Neuronal stem cell (in vitro differentiated cells): ENCODE data around the gene NTRK2.

Experiments used
- DNase-seq: peaks from one replicate; pipeline ENCODE4 v3.0.0-alpha.2; 2013; ENCODE audit warnings: low spot score
- H2AFZ ChIP-seq: one replicate; pipeline ENCODE4 v1.6.1; 2013; ENCODE audit warnings: mild to moderate bottlenecking, low read length, inconsistent platforms
- H2AK5ac ChIP-seq: 2 replicates; pipeline ENCODE4 v1.6.1; 2013; ENCODE audit warnings: low read depth, mild to moderate bottlenecking, inconsistent platforms, low read length, moderate library complexity, mixed read lengths
- H2BK120ac ChIP-seq: 2 replicates; pipeline ENCODE4 v1.6.1; 2013; ENCODE audit warnings: low read depth, mild to moderate bottlenecking, inconsistent platforms, low read length, moderate library complexity, mixed read lengths
- H2BK12ac ChIP-seq: one replicate; pipeline ENCODE4 v1.6.1; 2013; ENCODE audit warnings: low read length, inconsistent platforms
- H2BK15ac ChIP-seq: 2 replicates; pipeline ENCODE4 v1.6.1; 2013; ENCODE audit warnings: mild to moderate bottlenecking, low read length, inconsistent platforms, mixed read lengths
- H2BK5ac ChIP-seq: one replicate; pipeline ENCODE4 v1.6.1; 2013; ENCODE audit warnings: inconsistent platforms, mild to moderate bottlenecking, low read length, moderate library complexity
- H3K14ac ChIP-seq: one replicate; pipeline ENCODE4 v1.6.1; 2013; ENCODE audit warnings: low read length, inconsistent platforms
- H3K18ac ChIP-seq: 2 replicates; pipeline ENCODE4 v1.6.1; 2013; ENCODE audit warnings: low read length, inconsistent platforms
- H3K23ac ChIP-seq: 2 replicates; pipeline ENCODE4 v1.6.1; 2013; ENCODE audit warnings: low read depth, mild to moderate bottlenecking, mixed read lengths, low read length, inconsistent platforms; ENCODE audit not compliant: poor library complexity
- H3K27ac ChIP-seq: replicated peaks from 3 replicates; pipeline ENCODE4 v1.5.1; 2013; ENCODE audit warnings: low read length, inconsistent platforms
- H3K27me3 ChIP-seq, 3 experiments: 2 replicates each; pipeline ENCODE4 v1.6.1; 2013; ENCODE audit warnings: low read length in 3 of 3, mild to moderate bottlenecking in 2 of 3, inconsistent platforms in 1 of 3, low read depth in 1 of 3, mixed read lengths in 1 of 3, moderate library complexity in 1 of 3; ENCODE audit not compliant: control insufficient read depth in 3 of 3, insufficient read depth in 3 of 3
- H3K36me3 ChIP-seq, 2 donors: replicated peaks in 1 of 2; 2 replicates each; pipeline ENCODE4 v1.6.1; 2013; ENCODE audit warnings: low read length in 2 of 2; ENCODE audit not compliant: control insufficient read depth in 2 of 2, insufficient read depth in 2 of 2
- H3K4ac ChIP-seq: 2 replicates; pipeline ENCODE4 v1.6.1; 2013; ENCODE audit warnings: inconsistent platforms, mild to moderate bottlenecking, low read length, moderate library complexity
- H3K4me1 ChIP-seq, 2 donors: 1 replicate in 1 of 2; 2 replicates in 1 of 2; pipeline ENCODE4 v1.6.1; 2013; ENCODE audit warnings: low read length in 2 of 2, low read depth in 1 of 2; ENCODE audit not compliant: control insufficient read depth in 2 of 2, insufficient read depth in 1 of 2
- H3K4me2 ChIP-seq: one replicate; pipeline ENCODE4 v1.6.1; 2013; ENCODE audit warnings: mild to moderate bottlenecking, low read length, inconsistent platforms; ENCODE audit not compliant: insufficient read depth, poor library complexity, severe bottlenecking
- H3K4me3 ChIP-seq, 2 donors: 2 replicates each; pipeline ENCODE4 v1.5.1; 2013; ENCODE audit warnings: low read length in 2 of 2, mild to moderate bottlenecking in 2 of 2, inconsistent platforms in 1 of 2, moderate library complexity in 1 of 2
- H3K79me1 ChIP-seq: one replicate; pipeline ENCODE4 v1.6.1; 2013; ENCODE audit warnings: low read depth, mild to moderate bottlenecking, inconsistent platforms, low read length, moderate library complexity
- H3K9ac ChIP-seq: one replicate; pipeline ENCODE4 v1.6.1; 2013; ENCODE audit warnings: mild to moderate bottlenecking, low read depth, low read length, inconsistent platforms; ENCODE audit not compliant: poor library complexity
- H3K9me3 ChIP-seq, 2 donors: replicated peaks in 1 of 2; 2 replicates each; pipeline versions ENCODE3 to v1.6.1; 2013; ENCODE audit warnings: low read length in 2 of 2, mild to moderate bottlenecking in 2 of 2, inconsistent platforms in 1 of 2, low read depth in 1 of 2, mixed read lengths in 1 of 2, moderate library complexity in 1 of 2; ENCODE audit not compliant: control insufficient read depth in 2 of 2, insufficient read depth in 1 of 2
- H4K8ac ChIP-seq: one replicate; pipeline ENCODE4 v1.6.1; 2013; ENCODE audit warnings: low read depth, mild to moderate bottlenecking, inconsistent platforms, low read length, moderate library complexity
- H4K91ac ChIP-seq: one replicate; pipeline ENCODE4 v1.6.1; 2013; ENCODE audit warnings: low read length, low read depth, mild to moderate bottlenecking, inconsistent platforms; ENCODE audit not compliant: poor library complexity
- WGBS, 2 donors: extraction: QIAGEN DNeasy Blood & Tissue Kit; methylation state at CpG; one replicate each; pipeline ENCODE4 v1.1.7; 2013; ENCODE audit warnings: missing lambda C conversion rate in 2 of 2, mixed read lengths in 1 of 2; ENCODE audit not compliant: insufficient read length in 2 of 2, insufficient replicate concordance in 1 of 2; ENCODE audit errors: extremely low coverage in 2 of 2; 5-methylcytosine and 5-hydroxymethylcytosine counted together

The NTRK2 gene

GRCh38 chr9:84921175-84921574 is 251.6 kb downstream of the NTRK2 start:
- Histone ChIP-seq H3K36me3 (no peaks in the 10 kb centered on the region), H3K27ac (no peak overlapping the region), H3K9ac (no peak overlapping the region), H2AFZ (no peak overlapping the region), H3K14ac (no peak overlapping the region), H3K9me3 (no peaks in the 10 kb centered on the region), H2BK15ac (no peak overlapping the region), H3K4ac (no peak overlapping the region), H3K4me3 (no peak overlapping the region), H4K8ac (no peak overlapping the region), H3K79me1 (no peaks in the 10 kb centered on the region), H3K4me2 (no peak overlapping the region), H3K23ac (no peak overlapping the region), H2AK5ac (no peak overlapping the region), H3K18ac (no peak overlapping the region), H2BK120ac (no peak overlapping the region), H2BK12ac (no peak overlapping the region), H3K27me3 (no peaks in the 10 kb centered on the region), H4K91ac (no peak overlapping the region), H3K4me1 (peaks cover 12 to 35% of the 10 kb centered on the region in 2 donors), H2BK5ac (no peak overlapping the region)
- no peak for DNase-seq

GRCh38 chr9:84922051-84922450 is 252.5 kb downstream of the NTRK2 start:
- H3K79me1 ChIP-seq, result no peaks in the 10 kb centered on the region
- WGBS, 2 donors, result no CpG with 5 or more reads among the region's 8 CpGs

DNA sequence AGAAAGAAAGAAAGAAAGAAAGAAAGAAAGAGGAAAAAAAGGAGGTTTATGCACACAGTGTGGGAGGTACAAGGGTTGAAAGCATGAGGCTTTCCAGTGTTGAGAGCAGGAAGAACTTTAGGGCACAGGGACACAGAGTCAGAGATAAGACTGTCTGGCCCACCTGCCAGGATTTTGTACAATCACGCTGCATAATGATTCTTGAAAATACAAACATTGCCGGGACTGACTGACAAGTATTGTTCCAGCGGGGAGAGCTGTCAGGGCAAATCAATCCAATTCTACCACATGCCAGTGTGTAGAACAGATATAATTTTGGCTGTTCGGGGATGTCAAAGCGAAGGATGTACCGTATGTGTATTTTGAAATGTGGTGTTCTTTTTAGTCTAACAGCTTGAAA is 254.7 kb downstream of the NTRK2 start:
- H3K9me3 ChIP-seq, result no peaks in the 10 kb centered on the region
- H3K23ac ChIP-seq, result no peak overlapping the region
- no peaks in the 10 kb centered on the region for H3K79me1 ChIP-seq
- no peak overlapping the region for H4K91ac ChIP-seq
- no peak overlapping the region for H3K4ac ChIP-seq
- no peak overlapping the region for H4K8ac ChIP-seq
- H2BK15ac ChIP-seq, result no peak overlapping the region
- no peak overlapping the region for H3K9ac ChIP-seq
- no peak overlapping the region for H2BK5ac ChIP-seq
- no peak overlapping the region for H3K4me2 ChIP-seq
- H2AFZ ChIP-seq, result peak overlapping the region; percentile 2
- H3K4me3 ChIP-seq, result no peak overlapping the region
- no peak overlapping the region for H2BK12ac ChIP-seq
- H3K18ac ChIP-seq, result no peak overlapping the region
- no peak overlapping the region for H3K14ac ChIP-seq
- H3K27me3 ChIP-seq, result no peaks in the 10 kb centered on the region
- no peak for DNase-seq
- WGBS, 2 donors, result no CpG with 5 or more reads among the region's 6 CpGs
- H3K36me3 ChIP-seq, result no peaks in the 10 kb centered on the region
- peaks cover 3 to 19% of the 10 kb centered on the region in 2 donors for H3K4me1 ChIP-seq
- H2AK5ac ChIP-seq, result no peak overlapping the region
- no peak overlapping the region for H2BK120ac ChIP-seq
- H3K27ac ChIP-seq, result no peak overlapping the region

More at GRCh38 chr9:84922051-84922450, 252.5 kb downstream of the NTRK2 start:
- no peak overlapping the region for H2AFZ ChIP-seq
- no peak overlapping the region for H3K4me2 ChIP-seq
- no peaks in the 10 kb centered on the region for H3K9me3 ChIP-seq
- no peak overlapping the region for H2BK12ac ChIP-seq
- H3K23ac ChIP-seq, result no peak overlapping the region
- no peak overlapping the region for H4K8ac ChIP-seq
- H3K4me3 ChIP-seq, result no peak overlapping the region
- H3K27ac ChIP-seq, result no peak overlapping the region
- no peaks in the 10 kb centered on the region for H3K36me3 ChIP-seq
- peaks cover 12 to 32% of the 10 kb centered on the region in 2 donors for H3K4me1 ChIP-seq
- no peak overlapping the region for H2BK15ac ChIP-seq
- H2BK120ac ChIP-seq, result no peak overlapping the region
- H4K91ac ChIP-seq, result no peak overlapping the region
- H2AK5ac ChIP-seq, result no peak overlapping the region
- H2BK5ac ChIP-seq, result no peak overlapping the region
- no peak overlapping the region for H3K4ac ChIP-seq
- H3K9ac ChIP-seq, result no peak overlapping the region
- no peak overlapping the region for H3K18ac ChIP-seq
- H3K14ac ChIP-seq, result no peak overlapping the region
- no peak for DNase-seq
- no peaks in the 10 kb centered on the region for H3K27me3 ChIP-seq

DNA sequence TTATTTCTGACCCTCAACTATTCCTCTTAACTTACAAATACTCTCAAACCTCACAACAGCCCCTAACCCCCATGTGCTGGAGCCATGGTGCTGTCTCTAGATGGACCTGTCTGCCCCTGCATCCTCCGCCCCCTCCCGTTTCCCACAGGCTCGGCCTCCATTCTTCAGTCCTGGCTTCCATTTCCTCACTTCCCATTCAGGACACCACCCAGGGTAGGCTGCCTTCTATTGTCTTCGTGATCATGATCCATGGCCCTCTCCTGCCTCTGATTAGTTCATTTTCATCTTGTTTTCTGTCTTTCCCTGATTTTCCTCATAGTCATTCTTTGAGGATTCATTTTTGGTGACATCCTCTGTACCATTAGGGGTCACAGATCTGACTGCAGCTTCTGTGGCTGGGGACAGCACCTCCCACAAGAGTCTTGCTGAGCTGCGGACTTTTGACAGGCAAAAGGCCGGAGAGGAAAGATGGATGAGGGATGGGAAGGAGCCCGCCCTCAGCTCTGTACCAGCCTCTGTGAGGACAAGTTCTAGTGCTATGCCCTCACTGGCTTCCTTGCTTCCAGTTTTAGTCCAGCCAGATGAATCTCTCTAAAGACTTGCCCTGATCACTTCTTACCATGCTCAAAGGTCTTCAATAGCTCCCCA is 255.8 kb downstream of the NTRK2 start:
- H3K79me1 ChIP-seq, result no peaks in the 10 kb centered on the region
- H3K18ac ChIP-seq, result peak overlapping the region; percentile 67
- peaks cover 3 to 19% of the 10 kb centered on the region in 2 donors for H3K4me1 ChIP-seq
- no peak overlapping the region for H3K4me3 ChIP-seq
- peak overlapping the region; percentile 49 for H2BK12ac ChIP-seq
- H3K14ac ChIP-seq, result no peak overlapping the region
- no peak overlapping the region for H2BK120ac ChIP-seq
- H2AK5ac ChIP-seq, result no peak overlapping the region
- no peak overlapping the region for H3K4ac ChIP-seq
- no peak overlapping the region for H3K27ac ChIP-seq
- no peak overlapping the region for H3K23ac ChIP-seq
- H4K8ac ChIP-seq, result no peak overlapping the region
- no peak overlapping the region for H4K91ac ChIP-seq
- no peak overlapping the region for H2BK5ac ChIP-seq
- peak overlapping the region; percentile 52 for H2AFZ ChIP-seq
- H2BK15ac ChIP-seq, result no peak overlapping the region
- H3K9ac ChIP-seq, result no peak overlapping the region
- no peaks in the 10 kb centered on the region for H3K36me3 ChIP-seq
- no peak for DNase-seq
- WGBS, 2 donors, result no CpG with 5 or more reads among the region's 7 CpGs
- H3K9me3 ChIP-seq, result no peaks in the 10 kb centered on the region
- H3K4me2 ChIP-seq, result no peak overlapping the region
- H3K27me3 ChIP-seq, result no peaks in the 10 kb centered on the region
